H1 (cell line): ENCODE results near the gene SLC25A38. TPM values are rescaled to one million over a fixed set of nuclear protein-coding genes. Genes with fewer than 3 reads are reported as not detected.

Source experiments
- CTCF ChIA-PET: fragments of 300-600 bp; sonication (Branson Sonifier 250); formaldehyde crosslinking; loops from one replicate; lab custom pipeline; 2021; ENCODE audit not compliant: partially characterized antibody; lab: Charles Lee
- POLR2A ChIA-PET: fragments of 300-600 bp; sonication (Branson Sonifier 250); formaldehyde crosslinking; loops from one replicate; lab custom pipeline; 2021; ENCODE audit warnings: inconsistent platforms; ENCODE audit not compliant: partially characterized antibody; lab: Charles Lee
- DNase-seq, 2 experiments: peaks; one replicate each; pipeline versions ENCODE4 v3.0.0 to v3.0.0-alpha.2; 2010 to 2022; ENCODE audit warnings: low spot score in 2 of 2, low read depth in 1 of 2, mixed read lengths in 1 of 2
- FAIRE-seq: peaks from 2 replicates; lab custom pipeline; 2011; peaks lifted over from hg19 to GRCh38; lab: Jason Lieb, UNC
- H2AFZ ChIP-seq: 2 replicates; pipeline ENCODE4 v1.8.1; 2012; ENCODE audit warnings: low read length, inconsistent platforms
- H2AK5ac ChIP-seq: 2 replicates; pipeline ENCODE4 v1.6.1; 2013; ENCODE audit warnings: low read depth, low read length
- H2BK120ac ChIP-seq: replicated peaks from 2 replicates; pipeline ENCODE3; 2013; ENCODE audit warnings: low read depth, low read length, inconsistent platforms
- H2BK12ac ChIP-seq: 2 replicates; pipeline ENCODE4 v1.6.1; 2013; ENCODE audit warnings: low read depth, low read length
- H2BK15ac ChIP-seq: 2 replicates; pipeline ENCODE4 v1.6.1; 2013; ENCODE audit warnings: low read length
- H2BK20ac ChIP-seq: 2 replicates; pipeline ENCODE4 v1.6.1; 2013; ENCODE audit warnings: low read length
- H2BK5ac ChIP-seq: 2 replicates; pipeline ENCODE4 v1.6.1; 2013; ENCODE audit warnings: low read depth, low read length
- H3K14ac ChIP-seq: 2 replicates; pipeline ENCODE4 v1.6.1; 2013; ENCODE audit warnings: inconsistent platforms; ENCODE audit not compliant: insufficient read length
- H3K18ac ChIP-seq: 2 replicates; pipeline ENCODE4 v1.6.1; 2013; ENCODE audit warnings: low read length; ENCODE audit errors: extremely low read depth
- H3K23ac ChIP-seq: 2 replicates; pipeline ENCODE4 v1.6.1; 2013; ENCODE audit warnings: inconsistent platforms; ENCODE audit not compliant: insufficient read length
- H3K23me2 ChIP-seq: 2 replicates; pipeline ENCODE4 v1.6.1; 2013; ENCODE audit warnings: low read depth, low read length
- H3K27ac ChIP-seq: 2 replicates; pipeline ENCODE4 v1.6.1; 2011; ENCODE audit warnings: low read depth, low read length, inconsistent platforms
- H3K27me3 ChIP-seq, 4 experiments: replicated peaks in 1 of 4; 1 replicate in 1 of 4; 2 replicates in 3 of 4; pipeline versions ENCODE4 v1.6.1 to v1.8.1; 2011 to 2013; ENCODE audit warnings: low read length in 3 of 4, mild to moderate bottlenecking in 3 of 4, inconsistent platforms in 2 of 4, mixed read lengths in 2 of 4, moderate library complexity in 1 of 4; ENCODE audit not compliant: control insufficient read depth in 3 of 4, insufficient read depth in 3 of 4; ENCODE audit errors: extremely low read depth in 1 of 4
- H3K36me3 ChIP-seq, 4 experiments: 2 replicates each; pipeline versions ENCODE4 v1.6.1 to v1.8.1; 2011 to 2013; ENCODE audit warnings: mild to moderate bottlenecking in 4 of 4, low read length in 3 of 4, moderate library complexity in 2 of 4, control low read depth in 1 of 4, inconsistent platforms in 1 of 4; ENCODE audit not compliant: insufficient read depth in 4 of 4, control insufficient read depth in 2 of 4
- H3K4ac ChIP-seq: replicated peaks from 2 replicates; pipeline ENCODE3; 2013; ENCODE audit warnings: low read length, low read depth, mixed read lengths, inconsistent platforms; ENCODE audit not compliant: insufficient read length
- H3K4me1 ChIP-seq, 4 experiments: replicated peaks in 1 of 4; 1 replicate in 1 of 4; 2 replicates in 3 of 4; pipeline versions ENCODE4 v1.6.1 to v1.8.1; 2011 to 2013; ENCODE audit warnings: low read length in 3 of 4, inconsistent platforms in 2 of 4, mixed read lengths in 1 of 4; ENCODE audit not compliant: insufficient read depth in 4 of 4, control insufficient read depth in 3 of 4
- H3K4me2 ChIP-seq, 2 experiments: 2 replicates each; pipeline versions ENCODE4 v1.6.1 to v1.8.1; 2011 to 2013; ENCODE audit warnings: low read depth in 2 of 2, low read length in 2 of 2, control low read depth in 1 of 2, inconsistent platforms in 1 of 2, mild to moderate bottlenecking in 1 of 2; ENCODE audit not compliant: insufficient read depth in 1 of 2
- H3K4me3 ChIP-seq, 4 experiments: fragments of 200-600, 300-600 bp in 1 of 4; sonication (generic), shearing (Covaris generic), sonication (Bioruptor Twin) in 1 of 4; 2 replicates each; pipeline versions ENCODE4 v1.5.1 to v1.8.1; 2011 to 2016; ENCODE audit warnings: low read length in 4 of 4, low read depth in 3 of 4, control low read depth in 2 of 4, inconsistent platforms in 2 of 4, mild to moderate bottlenecking in 2 of 4, mixed read lengths in 1 of 4, moderate library complexity in 1 of 4; ENCODE audit not compliant: insufficient read depth in 2 of 4; ENCODE audit errors: extremely low read depth in 1 of 4
- H3K56ac ChIP-seq: replicated peaks from 2 replicates; pipeline ENCODE3; 2013; ENCODE audit warnings: low read depth, mild to moderate bottlenecking, mixed read lengths, low read length, inconsistent platforms; ENCODE audit not compliant: insufficient read length
- H3K79me1 ChIP-seq: 2 replicates; pipeline ENCODE4 v1.6.1; 2013; ENCODE audit warnings: low read depth, low read length, control low read depth
- H3K79me2 ChIP-seq, 2 experiments: 2 replicates each; pipeline versions ENCODE4 v1.6.1 to v1.8.1; 2012 to 2013; ENCODE audit warnings: low read length in 2 of 2, mild to moderate bottlenecking in 2 of 2, inconsistent platforms in 1 of 2; ENCODE audit not compliant: insufficient read depth in 2 of 2, control insufficient read depth in 1 of 2
- H3K9ac ChIP-seq, 4 experiments: replicated peaks in 1 of 4; 1 replicate in 1 of 4; 2 replicates in 3 of 4; pipeline versions ENCODE4 v1.6.1 to v1.8.1; 2011 to 2013; ENCODE audit warnings: low read depth in 3 of 4, low read length in 3 of 4, control low read depth in 2 of 4, mild to moderate bottlenecking in 2 of 4, moderate library complexity in 2 of 4, inconsistent platforms in 1 of 4; ENCODE audit errors: extremely low read depth in 1 of 4
- H3K9me3 ChIP-seq, 2 experiments: 2 replicates each; pipeline versions ENCODE4 v1.6.1 to v1.8.1; 2012 to 2013; ENCODE audit warnings: mild to moderate bottlenecking in 2 of 2, moderate library complexity in 2 of 2, control low read depth in 1 of 2, inconsistent platforms in 1 of 2, low read depth in 1 of 2, low read length in 1 of 2, mixed read lengths in 1 of 2; ENCODE audit not compliant: insufficient read depth in 2 of 2
- H4K20me1 ChIP-seq, 2 experiments: replicated peaks in 1 of 2; 2 replicates each; pipeline versions ENCODE3 to v1.8.1; 2011 to 2013; ENCODE audit warnings: inconsistent platforms in 2 of 2, low read length in 2 of 2, mild to moderate bottlenecking in 1 of 2; ENCODE audit not compliant: insufficient read depth in 2 of 2, control insufficient read depth in 1 of 2
- H4K5ac ChIP-seq: 2 replicates; pipeline ENCODE4 v1.6.1; 2013; ENCODE audit warnings: low read length, low read depth, mixed read lengths, inconsistent platforms; ENCODE audit not compliant: insufficient read length
- H4K8ac ChIP-seq: 2 replicates; pipeline ENCODE4 v1.8.0; 2013; ENCODE audit warnings: mild to moderate bottlenecking, moderate library complexity, low read length, inconsistent platforms; ENCODE audit not compliant: insufficient read depth; ENCODE audit errors: extremely low read depth
- H4K91ac ChIP-seq: replicated peaks from 2 replicates; pipeline ENCODE3; 2013; ENCODE audit warnings: low read length, mixed read lengths, inconsistent platforms; ENCODE audit not compliant: insufficient read length
- GABPA ChIP-seq: IDR thresholded peaks from 2 replicates; pipeline ENCODE4 v1.6.1; 2011; ENCODE audit warnings: mild to moderate bottlenecking, low read length, moderate library complexity, borderline replicate concordance; ENCODE audit not compliant: insufficient read depth
- HDAC2 ChIP-seq, 2 experiments: fragments of 300-600 bp in 1 of 2; sonication (generic) in 1 of 2; IDR thresholded peaks; 2 replicates each; pipeline ENCODE4 v1.6.1; 2011 to 2012; ENCODE audit warnings: low read depth in 2 of 2, low read length in 2 of 2, mild to moderate bottlenecking in 2 of 2, moderate library complexity in 2 of 2, borderline replicate concordance in 1 of 2, inconsistent platforms in 1 of 2
- JUN ChIP-seq: IDR thresholded peaks from 2 replicates; pipeline ENCODE4 v1.6.1; 2011; ENCODE audit warnings: low read depth, mild to moderate bottlenecking, improper control_type of control experiment, low read length
- POU5F1 ChIP-seq: IDR thresholded peaks from 2 replicates; pipeline ENCODE4 v1.6.1; 2011; ENCODE audit warnings: low read depth, mild to moderate bottlenecking, low read length, moderate library complexity
- RNF2 ChIP-seq: fragments of 200-900, 300-1000 bp; sonication (generic); IDR thresholded peaks from 2 replicates; pipeline ENCODE4 v1.7.1; 2016; ENCODE audit warnings: borderline replicate concordance, low read depth, mild to moderate bottlenecking, antibody characterized with exemption, low read length; ENCODE audit not compliant: poor library complexity, severe bottlenecking; ENCODE audit errors: missing control alignments
- TAF1 ChIP-seq: IDR thresholded peaks from 2 replicates; pipeline ENCODE4 v1.6.1; 2011; ENCODE audit warnings: mild to moderate bottlenecking, low read depth, low read length
- TBP ChIP-seq: IDR thresholded peaks from 2 replicates; pipeline ENCODE4 v1.6.1; 2011; ENCODE audit warnings: low read depth, low read length, improper control_type of control experiment
- TCF12 ChIP-seq: IDR thresholded peaks from 2 replicates; pipeline ENCODE4 v1.6.1; 2011; ENCODE audit warnings: low read depth, mild to moderate bottlenecking, low read length
- WGBS, 2 experiments: shearing (Covaris generic) in 1 of 2; methylation state at CpG; one replicate each; pipeline versions ENCODE4 v1.1.6 to v1.1.7; 2013 to 2015; ENCODE audit warnings: low lambda C conversion rate in 2 of 2, mixed read lengths in 2 of 2, inconsistent platforms in 1 of 2, low coverage in 1 of 2, missing lambda C conversion rate in 1 of 2; ENCODE audit not compliant: insufficient replicate concordance in 2 of 2, insufficient coverage in 1 of 2, insufficient read length in 1 of 2; ENCODE audit errors: extremely low coverage in 1 of 2, missing lambda C conversion rate in 1 of 2; 5-methylcytosine and 5-hydroxymethylcytosine counted together
- polyA plus RNA-seq, 7 experiments: library from polyadenylated mRNA; depleted of rRNA in 3 of 7; stranded (reverse) in 5 of 7; unstranded in 2 of 7; fragments of >200 nt in 5 of 7; fragments of 200-250 nt in 2 of 7; gene quantifications; 1 replicate in 5 of 7; 2 replicates in 1 of 7; 4 replicates in 1 of 7; pipeline versions ENCODE4 v1.2.1 to v1.2.3, GENCODE V29; 2011 to 2013; ENCODE audit warnings: missing spikeins in 2 of 7, mixed read lengths in 2 of 7
- total RNA-seq: library from RNA; stranded (reverse); fragmentation: NEBNext Ultra II Directional; extraction: Animal tissue kit (Norgen Biotek cat#: 25700); gene quantifications from 2 replicates; pipeline ENCODE4 v1.2.1, GENCODE V29; 2021
- TF ChIP-seq, protein P1 (sequence below): IDR thresholded peaks from 2 replicates; pipeline ENCODE4 v1.6.1; 2012; ENCODE audit warnings: low read length, inconsistent platforms
- TF ChIP-seq, protein P2 (sequence below): IDR thresholded peaks from 2 replicates; pipeline ENCODE4 v1.6.1; 2012; ENCODE audit warnings: inconsistent platforms

SLC25A38 gene
- total and polyA plus RNA-seq, 2 of the 8 experiments (the other 6 are each of a cell fraction or from before 2014, with no cell fraction given): 41.2 to 45.8 TPM

DNA sequence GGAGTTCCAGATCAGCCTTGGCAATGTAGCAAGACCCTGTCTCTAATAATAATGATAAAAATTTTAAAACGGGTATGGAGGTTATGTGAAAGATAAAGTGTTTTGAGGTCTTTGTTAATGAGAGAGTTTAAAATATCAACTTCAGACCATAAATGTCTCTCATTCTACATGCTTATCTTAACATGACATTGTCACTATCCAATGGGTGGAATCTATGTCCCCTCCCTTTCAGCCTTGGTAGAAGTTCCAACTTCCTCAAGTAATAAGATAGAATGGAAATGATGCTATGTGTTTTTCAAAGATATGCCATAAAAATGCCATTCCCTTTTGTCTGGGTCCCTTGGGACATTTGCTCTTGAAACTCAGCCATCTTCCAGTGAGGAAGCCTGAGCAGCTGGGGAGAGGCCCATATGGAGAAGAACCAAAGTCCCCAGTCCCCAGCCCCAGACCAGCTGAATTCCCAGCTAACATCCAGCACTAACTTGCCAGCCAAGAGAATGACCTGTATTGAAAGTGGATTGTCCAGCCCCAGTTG is 40.3 kb downstream of the SLC25A38 start:
- H3K27me3 ChIP-seq: no peaks in the 10 kb centered on the region
- H3K4me1 ChIP-seq: peaks cover 0 to 3% (median 0%) of the 10 kb centered on the region in 4 experiments; a peak in 2 of 7 replicates
- no peak overlapping the region for H2BK120ac ChIP-seq
- H2BK12ac ChIP-seq: no peak overlapping the region
- no peak overlapping the region for H3K23ac ChIP-seq
- no peak overlapping the region for H3K14ac ChIP-seq
- H4K91ac ChIP-seq: no peak overlapping the region
- no peaks in the 10 kb centered on the region for H3K79me1 ChIP-seq
- H3K56ac ChIP-seq: no peak overlapping the region
- H3K27ac ChIP-seq: no peak overlapping the region
- CTCF ChIA-PET: interaction anchor here (2.2 kb wide), 1 partner anchor 23 kb away, joined by 11 read pairs; no protein-coding TSS in a partner anchor
- no peak overlapping the region for H4K8ac ChIP-seq
- no peaks in the 10 kb centered on the region; a peak in 1 of 8 replicates for H3K36me3 ChIP-seq
- H2BK5ac ChIP-seq: no peak overlapping the region
- no peak overlapping the region for H3K18ac ChIP-seq
- no peak overlapping the region for H3K4me3 ChIP-seq
- no peak overlapping the region for H3K4me2 ChIP-seq
- no peak overlapping the region for H4K5ac ChIP-seq
- no peak overlapping the region for H2AFZ ChIP-seq
- no peaks in the 10 kb centered on the region for H3K23me2 ChIP-seq
- no peaks in the 10 kb centered on the region for H3K9me3 ChIP-seq
- no peak overlapping the region for H3K4ac ChIP-seq
- DNase-seq: no peak
- no peak overlapping the region for H3K9ac ChIP-seq
- no peak for FAIRE-seq
- H3K79me2 ChIP-seq: no peaks in the 10 kb centered on the region
- 86% methylated on average over 1 of the region's 1 CpG; no CpG with 5 or more reads in 1 of the 2 experiments for WGBS, 2 experiments
- no peaks in the 10 kb centered on the region for H4K20me1 ChIP-seq
- POLR2A ChIA-PET: interaction anchor here (0.6 to 13.1 kb wide), 5 partner anchors 9 to 1036 kb away, joined by 5 to 141 read pairs (median 14); partner anchors contain the start of gene RPSA
- H2BK20ac ChIP-seq: no peak overlapping the region
- no peak overlapping the region for H2AK5ac ChIP-seq
- H2BK15ac ChIP-seq: no peak overlapping the region
- TF ChIP-seq HDAC2 (IDR thresholded peaks at IDR 0.05; ENCODE audit: borderline replicate concordance in 1 of 2, low read depth in 2 of 2, low read length in 2 of 2) (no peak), TAF1 (no peak), GABPA (no peak), TCF12 (no peak), TBP (no peak), POU5F1 (no peak), JUN (no peak), RNF2 (no peak)
- TF ChIP-seq, protein P1, sequence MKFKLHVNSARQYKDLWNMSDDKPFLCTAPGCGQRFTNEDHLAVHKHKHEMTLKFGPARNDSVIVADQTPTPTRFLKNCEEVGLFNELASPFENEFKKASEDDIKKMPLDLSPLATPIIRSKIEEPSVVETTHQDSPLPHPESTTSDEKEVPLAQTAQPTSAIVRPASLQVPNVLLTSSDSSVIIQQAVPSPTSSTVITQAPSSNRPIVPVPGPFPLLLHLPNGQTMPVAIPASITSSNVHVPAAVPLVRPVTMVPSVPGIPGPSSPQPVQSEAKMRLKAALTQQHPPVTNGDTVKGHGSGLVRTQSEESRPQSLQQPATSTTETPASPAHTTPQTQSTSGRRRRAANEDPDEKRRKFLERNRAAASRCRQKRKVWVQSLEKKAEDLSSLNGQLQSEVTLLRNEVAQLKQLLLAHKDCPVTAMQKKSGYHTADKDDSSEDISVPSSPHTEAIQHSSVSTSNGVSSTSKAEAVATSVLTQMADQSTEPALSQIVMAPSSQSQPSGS: no peak
- TF ChIP-seq, protein P2, sequence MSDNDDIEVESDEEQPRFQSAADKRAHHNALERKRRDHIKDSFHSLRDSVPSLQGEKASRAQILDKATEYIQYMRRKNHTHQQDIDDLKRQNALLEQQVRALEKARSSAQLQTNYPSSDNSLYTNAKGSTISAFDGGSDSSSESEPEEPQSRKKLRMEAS: no peak
